HepG2 (cell line): ENCODE results near the gene IL22RA1. TPM values are rescaled to one million over a fixed set of nuclear protein-coding genes. Genes with fewer than 3 reads are reported as not detected.
A peak's percentile ranks its signal among the peaks of the same experiment; 100 is the strongest.

Experiments used
- ATAC-seq: fragments of 200-7000 bp; cut with Tn5 transposase; 3 replicates; pipeline ENCODE4 v1.9.1; 2020; ENCODE audit warnings: mild to moderate bottlenecking, moderate library complexity
- BruUV-seq: library from RNA; stranded (reverse); fragments of 400-500 nt; replicated peaks from 2 replicates; lab custom pipeline; 2021; lab: Mats Ljungman, UMichigan
- CTCF ChIA-PET: fragments of 300-600 bp; formaldehyde crosslinking; extraction: SDS; loops from one replicate; lab custom pipeline; 2021; ENCODE audit warnings: low total read pairs, inconsistent platforms, low intra/inter-chr PET ratio; lab: Yijun Ruan, JAX
- POLR2A ChIA-PET: fragments of 350-600 bp; sonication (Branson Sonifier 250); formaldehyde crosslinking; loops from one replicate; lab custom pipeline; 2020; ENCODE audit warnings: antibody characterized with exemption, inconsistent platforms; lab: Yijun Ruan, JAX
- DNase-seq: peaks from one replicate; pipeline ENCODE4 v3.0.0-alpha.2; 2015; ENCODE audit warnings: low spot score
- FAIRE-seq: peaks from 3 replicates; lab custom pipeline; 2011; peaks lifted over from hg19 to GRCh38; lab: Jason Lieb, UNC
- H2AFZ ChIP-seq: one replicate; pipeline ENCODE4 v1.6.1; 2011; ENCODE audit warnings: low read length, inconsistent platforms
- H3K27ac ChIP-seq: fragments of 300-600 bp; 3 replicates; pipeline ENCODE4 v1.8.0; 2011; ENCODE audit warnings: mixed run types, mild to moderate bottlenecking, mixed read lengths, low read length, inconsistent platforms; ENCODE audit not compliant: insufficient read depth; ENCODE audit errors: extremely low read length
- H3K27me3 ChIP-seq, 2 experiments: fragments of 200-600 bp in 1 of 2; 2 replicates in 1 of 2; 3 replicates in 1 of 2; pipeline versions ENCODE4 v1.6.0 to v1.8.0; 2011; ENCODE audit warnings: low read length in 2 of 2, mild to moderate bottlenecking in 2 of 2, moderate library complexity in 2 of 2, inconsistent platforms in 1 of 2; ENCODE audit not compliant: insufficient read depth in 2 of 2, control insufficient read depth in 1 of 2
- H3K36me3 ChIP-seq, 2 experiments: fragments of 200-600 bp in 1 of 2; replicated peaks in 1 of 2; 2 replicates in 1 of 2; 3 replicates in 1 of 2; pipeline versions ENCODE4 v1.5.1 to v1.8.0; 2011; ENCODE audit warnings: low read length in 2 of 2, inconsistent platforms in 1 of 2; ENCODE audit not compliant: insufficient read depth in 2 of 2, control insufficient read depth in 1 of 2
- H3K4me1 ChIP-seq: 2 replicates; pipeline ENCODE4 v1.5.1; 2012; ENCODE audit warnings: low read length, inconsistent platforms; ENCODE audit not compliant: insufficient read depth
- H3K4me2 ChIP-seq: 2 replicates; pipeline ENCODE4 v1.6.0; 2011; ENCODE audit warnings: low read depth, low read length, inconsistent platforms
- H3K4me3 ChIP-seq, 3 experiments: fragments of 200-600 bp in 1 of 3; sonication (generic), shearing (Covaris generic) in 1 of 3; replicated peaks in 1 of 3; 2 replicates each; pipeline ENCODE4 v1.5.1; 2011 to 2016; ENCODE audit warnings: low read length in 3 of 3, inconsistent platforms in 2 of 3, low read depth in 2 of 3, mild to moderate bottlenecking in 2 of 3, control low read depth in 1 of 3, mixed read lengths in 1 of 3; ENCODE audit not compliant: insufficient read depth in 1 of 3
- H3K79me2 ChIP-seq: one replicate; pipeline ENCODE4 v1.6.1; 2011; ENCODE audit warnings: low read length, inconsistent platforms; ENCODE audit not compliant: insufficient read depth
- H3K9ac ChIP-seq: 2 replicates; pipeline ENCODE4 v1.6.0; 2011; ENCODE audit warnings: mild to moderate bottlenecking, low read depth, low read length, inconsistent platforms; ENCODE audit not compliant: insufficient read depth
- H3K9me3 ChIP-seq: 2 replicates; pipeline ENCODE4 v1.5.1; 2012; ENCODE audit warnings: mild to moderate bottlenecking, low read length
- H4K20me1 ChIP-seq: 2 replicates; pipeline ENCODE4 v1.6.0; 2011; ENCODE audit warnings: inconsistent platforms, mild to moderate bottlenecking, low read length, moderate library complexity; ENCODE audit not compliant: insufficient read depth
- BCL6 ChIP-seq: IDR thresholded peaks from 2 replicates; pipeline ENCODE4 v1.6.1; 2016; ENCODE audit warnings: missing genetic modification reagents, missing compliant biosample characterization
- DNMT3B ChIP-seq: conservative IDR thresholded peaks from 2 replicates; pipeline ENCODE4 v1.6.1; 2016; ENCODE audit warnings: missing biosample characterization, control low read depth
- NR2F2 ChIP-seq: IDR thresholded peaks from 2 replicates; pipeline ENCODE4 v1.6.1; 2012; ENCODE audit warnings: low read depth, inconsistent platforms, borderline replicate concordance
- PITX1 ChIP-seq: sonication (generic); formaldehyde crosslinking; IDR thresholded peaks from 2 replicates; pipeline ENCODE4 v1.5.1; 2020; ENCODE audit warnings: mild to moderate bottlenecking, missing genetic modification reagents
- RBAK ChIP-seq: sonication (generic); formaldehyde crosslinking; IDR thresholded peaks from 2 replicates; pipeline ENCODE4 v1.5.1; 2020; ENCODE audit warnings: mild to moderate bottlenecking, missing genetic modification reagents
- STAG1 ChIP-seq: sonication (generic); formaldehyde crosslinking; IDR thresholded peaks from 2 replicates; pipeline ENCODE4 v1.4.0; 2020; ENCODE audit warnings: missing genetic modification reagents
- THRA ChIP-seq: sonication (generic); formaldehyde crosslinking; IDR thresholded peaks from 2 replicates; pipeline ENCODE4 v1.4.0; 2020; ENCODE audit warnings: missing genetic modification reagents, borderline replicate concordance
- ZBTB25 ChIP-seq: IDR thresholded peaks from 2 replicates; pipeline ENCODE4 v1.6.1; 2018; ENCODE audit warnings: missing genetic modification reagents
- ZMYM3 ChIP-seq: sonication (generic); formaldehyde crosslinking; IDR thresholded peaks from 2 replicates; pipeline ENCODE4 v1.5.1; 2020; ENCODE audit warnings: mild to moderate bottlenecking, missing genetic modification reagents
- ZNF280D ChIP-seq: sonication (generic); formaldehyde crosslinking; IDR thresholded peaks from 2 replicates; pipeline ENCODE4 v1.5.1; 2020; ENCODE audit warnings: mild to moderate bottlenecking, missing genetic modification reagents
- ZNF652 ChIP-seq: IDR thresholded peaks from 2 replicates; pipeline ENCODE4 v1.6.1; 2016; ENCODE audit warnings: low read depth, borderline replicate concordance
- ZNF746 ChIP-seq: sonication (generic); formaldehyde crosslinking; IDR thresholded peaks from 2 replicates; pipeline ENCODE4 v1.8.0; 2022; ENCODE audit warnings: mild to moderate bottlenecking, missing genetic modification reagents
- ZNF770 ChIP-seq: sonication (generic); formaldehyde crosslinking; IDR thresholded peaks from 2 replicates; pipeline ENCODE4 v1.5.0; 2020; ENCODE audit warnings: mild to moderate bottlenecking, missing genetic modification reagents
- WGBS: methylation state at CpG from one replicate; pipeline ENCODE4 v1.1.6; 2017; ENCODE audit warnings: low lambda C conversion rate; 5-methylcytosine and 5-hydroxymethylcytosine counted together
- in situ Hi-C: cut with HindIII; loops from 2 replicates; pipeline ENCODE4 v1.10.0; 2017; ENCODE audit warnings: low pct_unique_long_range_greater_than_20kb; ENCODE audit not compliant: extremely low pct_ligation_motif_present
- intact Hi-C: fragments of 100-400 bp; cut with micrococcal nuclease; formaldehyde crosslinking; loops from one replicate; pipeline ENCODE4 v1.10.0; 2022; ENCODE audit not compliant: unreplicated experiment
- polyA plus RNA-seq, 8 experiments: library from polyadenylated mRNA; depleted of rRNA in 3 of 8; stranded (reverse) in 7 of 8; unstranded in 1 of 8; fragments of >200 nt; fragmentation: Illumina TruSeq in 4 of 8; extraction: Trizol in 4 of 8; gene quantifications; 2 replicates each; pipeline versions ENCODE4 v1.2.1 to v1.2.3, GENCODE V29; 2011 to 2016; ENCODE audit warnings: low read depth in 4 of 8, missing spikeins in 1 of 8, mixed read lengths in 1 of 8; ENCODE audit not compliant: insufficient read depth in 1 of 8
- total RNA-seq, 5 experiments: library from RNA; depleted of rRNA; stranded (reverse); fragments of >200 nt; fragmentation: Illumina TruSeq; extraction: Trizol; gene quantifications; 2 replicates each; pipeline ENCODE4 v1.2.3, GENCODE V29; 2016; ENCODE audit warnings: low read depth in 1 of 5

Gene IL22RA1
- total and polyA plus RNA-seq, 2 of the 13 experiments (the other 11 are each of a cell fraction or from before 2014, with no cell fraction given), result 4.4 to 10.2 TPM

- in situ Hi-C loops (no loop called here), intact Hi-C loops (no loop called here)
- Histone ChIP-seq H3K4me3 (no peak overlapping the region), H3K9me3 (no peaks in the 10 kb centered on the region), H3K4me1 (peaks cover 93% of the 10 kb centered on the region), H3K27ac (peak overlapping the region; percentile 79), H3K36me3 (no peaks in the 10 kb centered on the region), H3K27me3 (0 out of 5 replicates have a peak, but pooled peaks cover 0 to 1% of the 10 kb centered on the region in 2 experiments), H2AFZ (no peak overlapping the region), H3K79me2 (no peaks in the 10 kb centered on the region), H3K4me2 (peak overlapping the region; percentile 66), H4K20me1 (no peaks in the 10 kb centered on the region), H3K9ac (0 out of 2 replicates have a peak overlapping the region, but pooled peaks have one; percentile 10)
- TF ChIP-seq THRA, result no peak
- no peak for TF ChIP-seq NR2F2
- TF ChIP-seq ZNF652, result no peak
- no peak for TF ChIP-seq DNMT3B
- no peak for TF ChIP-seq STAG1
- TF ChIP-seq ZMYM3 (CRISPR knock-in tag), result peak; percentile 53; the same call in 1 of the 2 replicates
- TF ChIP-seq ZNF770 (CRISPR knock-in tag), result peak; percentile 99
- peak; percentile 39; the same call in 1 of the 2 replicates for TF ChIP-seq ZNF280D (CRISPR knock-in tag)
- TF ChIP-seq ZBTB25 (CRISPR knock-in tag), result no peak
- no peak for TF ChIP-seq ZNF746 (CRISPR knock-in tag)
- peak; percentile 70 for TF ChIP-seq BCL6
- TF ChIP-seq RBAK (CRISPR knock-in tag), result peak; percentile 86
- peak; percentile 30; the same call in 1 of the 2 replicates for TF ChIP-seq PITX1 (CRISPR knock-in tag)
- POLR2A ChIA-PET, result interaction anchor here (1.2 to 4.3 kb wide), 4 partner anchors 9 to 33 kb away, joined by 3 to 44 read pairs (median 6); partner anchors contain the start of gene IL22RA1
- DNase-seq (no peak), ATAC-seq (no peak), FAIRE-seq (no peak)
- BruUV-seq, result no TSS peak
- WGBS, result 97% methylated on average over 2 of the region's 2 CpGs
- CTCF ChIA-PET, result no interaction called here
These were observed 25.8 kb downstream of the IL22RA1 start for GRCh38 chr1:24117132-24117531.
